ENCODE data around the gene NRXN3.

The NRXN3 gene

GRCh38 chr14:78638926-78639325 is 468.8 kb downstream of the NRXN3 start:
- DNase-seq (ENCODE audit: low spot score): no peak

GRCh38 chr14:78644824-78645559 is 474.8 kb downstream of the NRXN3 start:
- no peak for DNase-seq (ENCODE audit: low spot score)

GRCh38 chr14:78652727-78653126 is 482.6 kb downstream of the NRXN3 start:
- no peak for DNase-seq (ENCODE audit: low spot score)

- no peak for DNase-seq (ENCODE audit: low spot score)
Observed at GRCh38 chr14:78653173-78653572, 483.0 kb downstream of the NRXN3 start.

GRCh38 chr14:78657451-78657850 is 487.3 kb downstream of the NRXN3 start:
- DNase-seq (ENCODE audit: low spot score): no peak

- DNase-seq (ENCODE audit: low spot score): no peak
Observed at GRCh38 chr14:78664841-78665240, 494.7 kb downstream of the NRXN3 start.

GRCh38 chr14:78666336-78667056 is 496.3 kb downstream of the NRXN3 start:
- DNase-seq (ENCODE audit: low spot score): no peak

- no peak for DNase-seq (ENCODE audit: low spot score)
Observed at GRCh38 chr14:78667141-78667540, 497.0 kb downstream of the NRXN3 start.

- DNase-seq (ENCODE audit: low spot score): no peak
Observed at GRCh38 chr14:78673845-78674244, 503.7 kb downstream of the NRXN3 start.

GRCh38 chr14:78674820-78675219 is 504.6 kb downstream of the NRXN3 start:
- DNase-seq (ENCODE audit: low spot score): no peak

- no peak for DNase-seq (ENCODE audit: low spot score)
Observed at GRCh38 chr14:78683206-78683605, 513.0 kb downstream of the NRXN3 start.

GRCh38 chr14:78683981-78684380 is 513.8 kb downstream of the NRXN3 start:
- DNase-seq (ENCODE audit: low spot score): no peak

GRCh38 chr14:78688503-78688902 is 518.3 kb downstream of the NRXN3 start:
- no peak for DNase-seq (ENCODE audit: low spot score)

- DNase-seq (ENCODE audit: low spot score): no peak
Observed at GRCh38 chr14:78690836-78691235, 520.7 kb downstream of the NRXN3 start.

GRCh38 chr14:78697341-78697740 is 527.2 kb downstream of the NRXN3 start:
- DNase-seq (ENCODE audit: low spot score): no peak

GRCh38 chr14:78698991-78699390 is 528.8 kb downstream of the NRXN3 start:
- DNase-seq (ENCODE audit: low spot score): no peak

GRCh38 chr14:78700236-78700635 is 530.1 kb downstream of the NRXN3 start:
- no peak for DNase-seq (ENCODE audit: low spot score)

GRCh38 chr14:78701246-78701645 is 531.1 kb downstream of the NRXN3 start:
- no peak for DNase-seq (ENCODE audit: low spot score)

GRCh38 chr14:78704965-78705364 is 534.8 kb downstream of the NRXN3 start:
- no peak for DNase-seq (ENCODE audit: low spot score)

- DNase-seq (ENCODE audit: low spot score): no peak
Observed at GRCh38 chr14:78705989-78706388, 535.8 kb downstream of the NRXN3 start.

- no peak for DNase-seq (ENCODE audit: low spot score)
Observed at GRCh38 chr14:78709795-78710557, 539.8 kb downstream of the NRXN3 start.

- DNase-seq (ENCODE audit: low spot score): no peak
Observed at GRCh38 chr14:78710963-78711362, 540.8 kb downstream of the NRXN3 start.

GRCh38 chr14:78713716-78714115 is 543.5 kb downstream of the NRXN3 start:
- no peak for DNase-seq (ENCODE audit: low spot score)

All from germinal center (tissue), 1 donor.